NT2/D1 (cell line): ENCODE results near the gene HBA2.

Experiments used
- SUZ12 ChIP-seq: IDR thresholded peaks from 2 replicates; pipeline ENCODE4 v1.6.1; 2011; ENCODE audit not compliant: insufficient read length, insufficient read depth; ENCODE audit errors: extremely low read depth
- ZNF274 ChIP-seq: IDR thresholded peaks from 2 replicates; pipeline ENCODE4 v1.6.1; 2011; ENCODE audit warnings: mild to moderate bottlenecking, low read depth, low read length

DNA sequence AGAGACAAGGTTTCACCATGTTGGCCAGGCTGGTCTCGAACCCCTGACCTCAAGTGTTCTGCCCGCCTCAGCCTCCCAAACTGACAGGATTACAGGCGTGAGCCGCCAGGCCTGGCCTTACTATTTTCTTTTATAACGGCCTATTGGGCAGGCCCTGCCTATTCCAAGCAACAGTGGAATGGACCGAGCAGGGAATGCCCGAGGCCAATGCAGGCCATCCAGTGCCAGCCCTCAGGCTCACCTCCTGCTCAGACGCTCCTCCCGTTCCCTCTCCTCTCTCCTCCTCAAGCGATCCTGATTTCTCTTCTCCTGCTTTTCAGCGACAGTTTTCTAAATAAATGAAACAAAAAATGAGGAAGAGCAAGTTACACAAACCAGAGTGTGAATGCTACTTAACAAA lies 20.0 kb downstream of the HBA2 start:
- TF ChIP-seq SUZ12: no peak
- no peak for TF ChIP-seq ZNF274
